Activated CD4-positive, alpha-beta T cell treated with anti-CD3 and anti-CD28 coated beads, Interleukin-2, amount 50 U/mL, for 48 hours (primary cell): Measurements from ENCODE around the gene FRK.
"Not testable (repeated sequence)": the region's sequence is repeated elsewhere in the genome, so short reads cannot be mapped to it uniquely, and the experiment has no call there.

Experiments
- DNase-seq, 2 experiments: peaks; one replicate each; pipeline ENCODE4 v3.0.0-alpha.2; 2020

The FRK gene

DNA sequence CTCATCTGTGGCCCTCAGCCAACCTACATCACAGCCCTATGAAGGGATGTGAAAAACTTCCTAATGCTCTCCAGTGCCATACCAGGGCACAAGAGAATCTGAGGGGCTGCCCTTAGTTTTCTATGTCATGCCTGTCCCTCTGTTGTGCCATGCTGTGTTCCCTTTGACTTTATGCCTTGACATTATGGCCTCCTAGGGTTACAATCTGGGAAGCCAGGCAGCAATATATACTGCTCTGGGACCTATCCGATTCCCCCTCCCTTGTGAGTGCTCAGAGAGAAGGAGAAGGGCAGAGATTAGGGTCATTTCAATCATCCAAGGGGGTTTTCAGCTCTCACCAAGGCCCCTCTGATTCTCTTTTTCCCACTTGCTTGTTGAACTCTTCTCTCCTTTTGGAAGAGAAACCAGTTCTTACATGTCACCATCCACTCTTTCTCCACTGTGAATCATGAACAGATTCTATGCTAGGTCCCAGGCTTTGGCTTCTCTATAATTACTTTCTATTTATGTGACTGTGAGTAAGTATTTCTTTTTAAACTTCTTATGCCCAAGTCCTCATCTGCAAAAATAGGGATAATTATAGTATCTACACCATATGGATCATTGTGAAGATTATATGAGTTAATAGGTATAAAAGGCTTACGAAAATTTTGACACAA lies 14.2 kb upstream of the FRK start:
- DNase-seq: no peak

DNA sequence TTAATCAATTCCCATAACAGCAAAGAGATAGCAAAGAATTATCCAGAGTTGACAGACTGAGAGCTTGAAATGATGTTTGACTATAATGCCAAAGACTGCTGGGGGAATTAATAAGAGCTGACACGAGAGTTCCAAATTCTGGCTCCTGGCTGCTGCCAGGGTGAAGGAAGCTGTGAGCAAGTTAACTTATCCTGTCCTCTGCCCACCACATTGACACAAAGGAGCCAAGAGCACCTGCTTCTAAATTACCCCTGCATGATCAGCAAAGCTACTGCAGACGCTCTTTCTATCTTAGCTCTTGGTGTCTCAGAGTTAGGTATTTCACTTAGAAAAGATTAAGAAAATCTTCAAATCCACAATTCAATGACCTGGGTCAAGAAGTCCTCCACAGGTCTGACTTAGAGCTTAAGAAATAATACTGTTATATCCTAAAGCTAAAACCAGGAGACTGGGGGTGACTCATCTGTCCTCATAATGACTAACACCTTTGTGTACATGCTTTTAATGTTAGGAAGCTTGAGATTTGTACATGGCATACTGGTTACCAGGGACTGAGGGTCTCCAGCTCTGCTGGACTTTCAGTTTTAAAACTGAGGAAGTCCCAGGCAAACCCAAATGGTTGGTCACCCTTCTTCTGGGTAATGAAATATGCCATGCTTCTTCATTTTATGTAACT lies 13.2 kb upstream of the FRK start:
- DNase-seq: no peak

DNA sequence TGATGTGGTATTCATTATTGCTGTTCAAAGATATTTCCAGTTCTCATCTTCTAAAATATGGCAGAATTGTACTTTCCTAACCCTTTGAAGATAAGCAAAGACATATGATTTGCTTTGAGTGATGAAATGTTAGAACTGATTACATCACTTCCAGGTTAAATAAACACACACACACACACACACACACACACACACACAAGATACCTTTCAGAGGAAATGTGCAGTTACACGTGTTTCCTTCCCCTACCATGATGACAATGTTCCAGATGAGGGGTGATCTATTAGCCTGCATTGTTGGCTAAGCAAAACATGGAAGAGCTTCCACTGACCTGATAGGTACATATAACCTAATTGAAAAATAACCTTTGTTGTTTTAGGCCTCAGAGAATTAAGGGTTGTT lies 11.7 kb upstream of the FRK start:
- DNase-seq: no peak

DNA sequence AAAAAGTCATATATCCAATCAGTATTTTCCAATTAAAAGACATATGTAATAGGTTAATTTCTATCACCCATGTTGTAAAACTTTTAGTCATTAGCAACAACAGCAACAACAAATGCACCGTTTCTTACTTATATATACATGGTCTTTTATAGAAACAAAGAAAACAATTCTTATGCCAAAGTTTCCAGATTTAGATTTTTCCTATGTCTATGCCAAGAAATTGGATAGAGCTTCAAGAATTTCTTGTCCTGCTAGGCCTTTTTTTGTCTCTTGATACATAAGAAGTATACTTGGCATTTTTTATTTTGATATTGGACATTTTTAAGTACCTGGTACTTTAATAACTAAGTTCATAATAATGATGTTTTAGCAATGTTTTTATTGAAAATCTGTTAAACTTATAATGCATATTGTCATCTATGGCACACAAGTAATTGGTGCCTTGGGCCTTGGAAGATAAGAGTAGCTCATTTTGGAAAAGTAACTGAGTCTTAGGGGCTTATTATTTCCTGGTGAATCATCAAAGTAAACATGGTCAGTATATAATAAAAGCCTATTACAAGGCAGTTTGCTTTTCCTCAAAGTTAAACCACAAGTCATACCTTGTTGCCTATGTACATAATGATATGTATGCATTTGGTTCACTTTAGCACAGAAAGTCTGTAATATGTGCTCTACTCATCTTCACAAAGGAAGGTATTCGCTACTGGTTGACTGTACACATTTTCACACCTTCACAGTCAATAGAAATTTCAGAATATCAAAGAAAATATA lies 10.1 kb upstream of the FRK start:
- DNase-seq: no peak

DNA sequence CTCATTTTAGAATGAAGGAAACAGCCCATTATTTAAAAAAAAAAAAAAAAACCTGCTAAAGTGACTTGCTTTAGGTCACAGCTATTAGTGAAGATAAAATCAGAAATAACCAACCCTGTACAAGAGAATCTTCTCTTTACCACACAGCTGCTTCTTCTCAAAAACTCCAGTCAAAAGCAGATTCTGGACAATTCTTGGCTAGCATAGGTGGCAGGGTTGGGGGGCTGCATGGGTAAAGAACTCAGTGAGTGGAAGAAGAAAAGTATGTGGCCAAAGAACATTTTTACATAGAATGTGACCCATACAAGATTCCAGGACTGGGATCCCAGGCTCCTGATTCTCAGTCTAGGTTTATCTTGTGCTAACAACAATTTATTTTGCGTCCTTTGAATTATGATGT lies 9.4 kb upstream of the FRK start:
- no peak for DNase-seq

DNA sequence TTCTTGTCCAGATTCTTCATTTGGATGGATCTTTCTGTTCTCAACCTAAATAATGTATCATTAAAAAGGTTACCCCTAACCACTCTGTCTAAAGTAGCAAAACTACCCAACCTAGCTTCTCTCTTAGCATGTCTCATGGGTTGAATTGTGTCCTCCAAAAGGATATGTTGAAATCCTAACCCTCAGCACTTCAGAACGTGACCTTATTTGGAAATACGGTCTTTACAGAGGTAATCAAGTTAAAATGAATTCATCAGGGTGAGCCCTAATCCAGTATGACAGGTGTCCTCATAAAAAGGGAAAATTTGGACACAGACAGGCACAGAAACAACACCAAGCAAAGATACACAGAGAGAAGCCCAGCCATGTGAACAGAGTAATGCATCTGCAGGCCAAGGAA lies 6.1 kb upstream of the FRK start:
- DNase-seq: no peak

DNA sequence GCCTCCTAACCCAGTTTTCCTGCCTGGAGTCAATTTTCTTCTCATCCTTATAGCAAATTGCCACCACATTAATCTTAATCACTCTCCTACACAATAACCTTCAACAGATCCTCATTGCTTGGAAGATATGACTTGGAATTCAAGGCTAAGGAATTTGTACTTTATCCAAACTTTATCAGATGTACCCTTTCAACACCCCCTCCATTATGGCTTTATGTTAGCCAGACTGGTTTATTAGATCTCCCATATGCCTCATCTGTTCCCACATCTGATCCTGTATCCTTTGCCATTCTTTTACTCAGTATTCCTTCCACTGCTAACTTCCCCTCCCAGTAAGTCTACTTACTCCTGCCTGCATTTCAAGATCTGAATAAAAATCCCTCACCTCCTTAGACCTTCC lies 4.0 kb upstream of the FRK start:
- no peak for DNase-seq

DNA sequence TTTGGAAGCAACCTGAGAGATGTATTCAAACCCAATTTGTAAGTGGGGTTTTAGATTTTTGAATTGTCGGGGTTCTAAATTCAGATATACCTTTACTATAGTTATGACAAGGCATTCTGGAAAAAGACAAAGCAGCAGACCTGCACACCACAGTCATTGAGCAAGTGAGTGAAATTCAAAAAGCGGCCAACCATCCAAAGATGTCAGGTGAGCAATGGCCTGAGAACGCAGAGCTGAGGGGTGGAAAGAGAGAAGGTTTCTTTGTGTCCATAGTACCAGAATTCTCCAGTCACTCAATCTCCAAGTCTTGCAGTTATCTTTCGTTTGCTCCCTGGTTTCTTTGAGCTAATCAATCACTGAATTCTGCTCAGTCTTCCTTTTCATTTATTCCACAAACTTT lies 1.8 kb upstream of the FRK start:
- no peak for DNase-seq

DNA sequence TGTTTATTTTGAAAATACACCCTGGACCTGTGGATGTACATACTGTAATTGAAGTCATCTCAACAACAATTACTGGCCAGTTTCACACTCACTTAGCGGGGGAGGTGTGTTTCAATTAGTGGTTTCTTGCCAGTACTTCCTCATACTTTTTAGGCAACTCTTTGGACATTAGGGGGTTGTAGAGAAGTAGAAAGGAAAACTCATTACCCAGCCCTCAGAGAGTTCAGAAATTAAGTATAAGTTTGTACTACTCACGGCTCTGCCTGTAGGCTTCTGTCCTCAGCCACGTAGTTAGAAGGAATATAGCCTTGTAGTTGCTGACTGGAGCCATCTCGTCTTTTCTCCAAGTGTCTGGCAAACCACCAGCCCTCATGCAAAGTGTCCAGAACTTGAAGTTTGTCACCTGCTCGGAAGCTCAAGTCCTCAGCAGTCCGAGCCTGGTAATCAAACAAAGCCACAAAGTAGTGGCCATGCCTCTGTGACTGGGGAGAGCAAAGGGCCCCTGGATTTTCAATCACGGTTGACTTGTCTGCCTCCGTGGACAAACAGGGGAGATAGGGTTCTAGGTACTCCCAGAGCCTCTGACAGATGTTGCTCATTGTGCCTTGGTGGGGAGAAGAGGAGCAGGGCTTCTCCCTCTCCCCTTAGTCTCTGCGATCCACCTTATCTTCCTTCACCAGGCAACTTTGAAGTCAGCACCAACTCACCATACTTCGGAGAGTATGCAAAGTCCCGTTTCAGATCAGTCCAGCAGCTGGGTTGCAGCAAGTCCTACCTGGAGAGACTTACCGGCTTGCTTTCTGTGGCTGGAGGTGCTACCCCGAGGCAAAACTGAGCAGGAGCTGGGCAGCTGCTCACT lies 749 bp downstream of the FRK start:
- DNase-seq: no peak

DNA sequence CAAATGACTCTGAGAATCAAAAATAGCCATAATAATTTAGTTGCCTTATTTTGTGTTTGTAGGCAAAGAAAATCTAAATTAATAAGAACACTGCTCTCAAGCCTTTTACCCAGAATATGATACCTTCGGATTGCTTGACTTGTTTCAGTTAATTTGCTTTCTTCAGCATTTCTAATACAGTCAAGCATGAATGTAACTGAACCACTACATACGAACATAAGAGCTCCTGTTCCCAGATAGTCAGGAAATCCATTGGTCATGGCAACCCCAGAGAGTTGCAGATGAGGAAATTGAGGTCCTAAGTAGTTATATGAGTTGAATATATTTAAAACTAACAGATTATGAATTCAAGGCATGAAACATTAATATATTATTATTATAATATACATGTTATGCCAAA lies 2.9 kb downstream of the FRK start:
- no peak for DNase-seq

DNA sequence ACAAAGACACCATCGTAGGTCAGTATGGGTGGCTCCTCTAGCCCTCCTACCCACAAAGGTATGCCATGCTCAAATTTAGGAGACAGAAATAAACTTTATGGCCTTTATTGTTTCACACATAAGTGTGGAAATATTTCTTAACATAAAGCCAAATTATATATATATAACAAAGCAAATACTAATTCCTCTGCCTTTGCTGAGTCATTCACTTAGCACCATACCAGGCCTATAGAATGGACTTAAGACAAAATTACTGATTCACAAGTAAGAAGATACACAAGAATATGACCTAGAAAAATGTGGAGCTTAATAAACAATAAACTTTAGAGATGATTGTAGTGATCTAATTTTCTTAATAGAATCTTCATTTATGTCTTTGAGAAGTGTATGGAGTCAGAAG lies 5.2 kb downstream of the FRK start:
- no peak for DNase-seq

DNA sequence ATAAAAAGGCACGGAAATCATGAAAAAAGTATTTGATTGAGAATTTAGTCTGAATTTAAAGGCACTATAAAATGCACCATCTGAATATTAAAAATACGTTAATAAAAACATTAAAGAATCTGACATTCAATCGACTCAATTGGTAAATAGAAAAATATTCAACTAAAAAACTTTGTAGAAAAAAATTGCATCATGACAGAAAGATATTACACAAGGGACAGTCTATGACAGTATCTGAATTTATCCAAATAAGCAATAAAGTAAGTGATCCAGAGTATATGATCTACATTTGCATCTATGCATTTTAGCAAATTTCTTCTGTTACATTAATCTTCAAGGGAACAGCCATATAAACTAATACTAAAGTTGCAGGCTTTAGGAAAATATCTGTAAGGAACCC lies 9.4 kb downstream of the FRK start:
- no peak for DNase-seq

DNA sequence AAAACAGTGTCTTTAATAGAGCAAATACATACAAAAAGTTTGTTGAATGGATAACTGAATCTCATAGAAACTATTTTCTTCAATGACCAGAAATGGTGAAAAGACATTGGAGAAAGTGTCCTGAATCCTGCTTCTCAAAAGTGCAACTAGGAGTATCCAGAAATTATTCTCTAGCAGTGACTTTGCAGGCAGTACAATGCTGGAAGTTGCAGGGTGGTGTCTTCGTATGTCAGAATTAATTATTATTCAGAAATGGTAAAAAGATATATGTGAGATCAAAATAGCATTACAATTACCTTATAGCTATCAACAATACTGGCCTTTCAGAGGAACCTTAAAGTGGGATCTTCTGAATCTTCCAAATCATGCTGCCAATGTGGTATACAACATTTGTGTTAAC lies 10.0 kb downstream of the FRK start:
- DNase-seq: no peak

DNA sequence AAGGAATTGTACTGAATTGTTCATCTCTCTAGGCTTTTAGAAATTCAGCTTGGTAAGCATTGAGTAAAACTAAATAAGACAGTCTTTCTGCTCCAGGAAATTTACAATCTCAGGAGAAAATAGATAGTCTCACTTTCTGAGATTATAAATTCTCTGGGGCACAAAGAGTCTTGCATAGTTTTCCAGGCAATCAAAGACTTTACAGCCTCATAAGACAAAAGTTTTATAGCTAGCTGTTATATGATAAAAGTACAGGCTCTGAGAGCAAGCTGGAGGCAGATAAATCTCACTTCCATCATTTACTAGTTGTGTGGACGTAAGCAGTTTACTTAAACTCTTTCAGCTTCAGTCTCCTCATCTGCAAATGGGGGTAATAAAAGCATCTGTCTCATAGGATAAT lies 11.4 kb downstream of the FRK start:
- DNase-seq: no peak

DNA sequence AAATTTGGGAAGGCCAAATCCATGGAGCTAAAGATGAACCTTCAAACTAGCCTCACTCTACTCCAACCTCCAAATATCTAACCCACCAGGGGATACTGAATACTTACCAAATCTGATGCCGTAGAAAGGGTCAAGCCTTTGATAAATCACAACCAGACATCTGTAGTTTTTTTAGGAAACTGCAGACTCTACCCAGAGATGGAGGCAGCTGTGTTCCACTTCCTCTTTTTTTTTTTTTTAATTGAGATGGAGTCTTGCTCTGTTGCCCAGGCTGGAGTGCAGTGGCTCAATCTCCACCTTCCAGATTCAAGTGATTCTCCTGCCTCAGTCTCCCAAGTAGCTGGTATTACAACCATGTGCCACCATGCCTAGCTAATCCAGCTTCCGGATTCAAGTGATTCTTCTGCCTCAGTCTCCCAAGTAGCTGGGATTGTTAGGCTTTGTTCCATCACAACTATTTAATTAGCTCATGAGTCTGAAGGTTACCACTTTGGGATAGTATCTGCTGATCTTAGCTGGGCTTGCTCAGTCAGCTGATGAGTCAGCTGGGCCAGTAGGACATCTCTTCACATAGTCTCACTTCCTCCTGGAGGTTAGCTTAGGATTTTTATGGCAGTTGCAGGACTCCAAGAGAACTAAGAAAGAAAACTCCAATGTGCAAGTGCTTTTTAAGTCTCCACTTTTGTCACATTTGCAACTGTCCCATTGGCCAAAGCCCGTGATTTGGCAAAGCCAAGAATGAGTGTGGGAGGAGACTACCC lies 13.3 kb downstream of the FRK start:
- DNase-seq: no peak

DNA sequence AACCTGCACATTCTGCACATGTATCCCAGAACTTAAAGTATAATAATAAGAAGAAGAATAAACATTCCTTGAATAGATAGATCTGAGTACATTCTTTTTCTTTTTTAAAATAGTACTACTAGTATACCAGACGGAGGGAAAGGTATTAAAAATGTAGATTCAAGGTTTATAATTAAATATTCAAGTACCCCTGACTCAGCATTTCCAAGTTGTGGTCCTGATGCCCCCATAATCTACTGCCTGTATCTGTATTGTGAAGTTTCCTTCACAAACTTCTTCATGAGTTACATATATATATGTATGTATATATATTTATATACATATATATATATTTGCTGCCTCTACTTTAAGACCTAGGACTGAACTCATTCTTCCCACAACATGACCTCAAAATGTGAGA lies 14.0 kb downstream of the FRK start:
- no peak for DNase-seq

DNA sequence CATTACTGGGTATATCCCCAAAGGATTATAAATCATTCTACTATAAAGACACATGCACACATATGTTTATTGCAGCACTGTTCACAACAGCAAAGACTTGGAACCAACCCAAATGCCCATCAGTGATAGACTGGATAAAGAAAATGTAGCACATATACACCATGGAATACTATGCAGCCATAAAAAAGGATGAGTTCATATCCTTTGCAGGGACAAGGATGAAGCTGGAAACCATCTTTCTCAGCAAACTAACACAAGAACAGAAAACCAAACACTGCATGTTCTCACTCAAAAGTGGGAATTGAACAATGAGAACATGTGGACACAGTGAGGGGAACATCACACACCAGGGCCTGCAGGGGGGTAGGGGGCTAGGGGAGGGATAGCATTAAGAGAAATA lies 14.4 kb downstream of the FRK start:
- DNase-seq: not testable (repeated sequence)

DNA sequence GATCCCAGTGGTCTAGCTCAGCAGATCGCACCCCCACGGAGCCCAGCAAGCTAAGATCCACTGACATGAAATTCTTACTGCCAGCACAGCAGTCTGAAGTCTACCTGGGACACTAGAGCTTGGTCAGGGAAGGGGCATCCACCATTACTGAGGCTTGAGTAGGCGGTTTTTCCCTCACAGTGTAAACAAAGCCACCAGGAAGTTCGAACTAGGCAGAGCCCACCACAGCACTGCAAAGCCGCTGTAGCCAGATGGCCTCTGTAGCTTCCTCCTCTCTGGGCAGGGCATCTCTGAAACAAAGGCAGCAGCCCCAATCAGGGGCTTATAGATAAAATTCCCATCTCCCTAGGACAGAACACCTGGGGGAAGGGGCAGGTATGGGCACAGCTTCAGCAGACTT lies 18.8 kb downstream of the FRK start:
- DNase-seq: no peak

DNA sequence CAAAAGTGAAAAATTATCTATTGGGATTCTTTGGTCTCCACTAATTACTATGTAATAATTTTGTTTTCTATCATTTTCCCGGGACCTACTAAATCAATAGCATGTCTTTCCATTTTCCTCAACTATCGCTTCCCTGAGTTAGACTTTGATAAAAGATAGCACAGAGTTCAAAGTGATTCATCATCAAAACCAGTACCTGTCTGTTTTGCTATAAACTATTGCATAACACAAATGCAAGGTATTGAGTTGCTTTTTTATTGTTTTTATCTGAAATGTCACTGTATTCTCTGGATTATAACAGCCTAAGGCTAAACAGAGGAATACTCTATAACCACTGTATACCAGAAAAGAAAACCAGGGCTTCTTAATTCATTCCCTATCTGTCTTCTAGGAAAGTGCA lies 19.7 kb downstream of the FRK start:
- no peak for DNase-seq

DNA sequence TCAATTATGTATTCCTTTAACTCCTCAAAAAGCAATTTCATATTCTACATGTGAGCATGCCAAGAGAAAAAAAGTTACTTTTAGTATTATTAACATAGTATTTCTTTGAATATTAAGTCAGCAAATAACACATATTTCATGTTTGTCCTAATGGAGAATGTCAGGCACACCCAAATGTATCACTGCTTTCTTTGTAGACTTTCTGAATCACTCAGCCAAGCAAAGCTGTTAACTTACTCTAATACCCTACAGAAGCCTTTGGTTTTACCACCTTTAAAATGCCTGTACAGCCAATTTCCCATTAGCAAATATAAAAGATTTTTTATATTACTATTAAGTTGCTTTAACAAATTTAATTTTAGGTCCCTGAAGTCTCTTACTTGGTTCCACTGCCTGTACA lies 23.8 kb downstream of the FRK start:
- DNase-seq: no peak

DNA sequence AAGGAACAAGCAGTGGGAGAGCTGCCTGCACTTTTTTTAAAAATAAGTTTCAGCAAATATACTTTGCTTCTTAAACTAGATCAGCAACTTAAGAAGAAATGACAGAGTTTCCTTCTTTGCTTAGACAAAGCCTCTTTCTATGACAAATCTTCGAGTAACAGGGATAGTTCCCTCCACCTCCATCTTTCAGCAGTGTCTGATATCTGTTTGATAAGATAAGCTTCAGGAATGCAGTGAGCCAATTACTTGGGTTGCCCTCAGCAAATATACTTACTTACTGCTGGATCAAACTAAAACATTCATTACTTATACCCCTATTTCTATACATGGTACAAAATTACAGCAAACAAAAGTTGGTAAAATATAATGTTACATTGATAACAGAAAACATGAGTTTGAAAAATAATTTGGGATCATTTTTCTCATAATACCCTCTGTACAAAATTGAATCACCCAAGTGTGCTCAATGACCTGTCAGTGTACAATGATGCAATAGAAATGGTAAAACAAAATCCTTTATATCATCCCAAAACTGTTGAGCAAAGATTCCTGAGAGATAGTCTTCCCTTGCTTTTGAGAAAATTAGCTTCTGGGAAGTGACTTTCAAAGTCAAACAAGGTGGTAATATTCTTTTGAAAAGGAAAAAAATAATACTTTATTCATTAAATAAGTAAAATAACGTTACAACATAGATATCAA lies 24.5 kb downstream of the FRK start:
- DNase-seq: no peak

DNA sequence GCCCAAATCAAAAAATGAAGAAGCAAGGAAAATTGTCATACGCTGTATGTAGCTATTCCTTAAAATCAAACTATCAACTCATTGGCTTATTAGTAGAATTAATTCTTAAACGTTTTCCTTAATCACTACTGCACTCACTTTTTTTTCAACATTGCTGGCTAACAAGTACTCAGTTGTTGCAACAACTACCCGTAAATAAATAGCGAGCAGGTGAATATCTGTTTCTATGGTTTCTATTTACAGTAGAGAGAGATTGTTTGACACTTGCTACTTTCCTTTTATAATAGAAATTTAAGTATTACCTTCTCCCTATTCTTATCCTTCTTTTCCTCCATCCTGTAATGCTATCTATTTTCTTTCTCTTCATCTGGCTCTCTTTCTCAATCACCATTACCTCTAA lies 25.1 kb downstream of the FRK start:
- DNase-seq: no peak
